Panc1 (cell line): ENCODE measurements around the gene CCL2. TPM values are rescaled to one million over a fixed set of nuclear protein-coding genes. Genes with fewer than 3 reads are reported as not detected.

ENCODE experiments used
- ATAC-seq: fragments of 200-7000 bp; cut with Tn5 transposase; 2 replicates; pipeline ENCODE4 v1.9.1; 2020; ENCODE audit warnings: mild to moderate bottlenecking, moderate library complexity
- BruUV-seq: library from RNA; stranded (reverse); fragments of 400-500 nt; replicated peaks from 2 replicates; lab custom pipeline; 2021; lab: Mats Ljungman, UMichigan
- CTCF ChIA-PET: fragments of 300-600 bp; sonication (Branson Sonifier 250); formaldehyde crosslinking; loops from one replicate; lab custom pipeline; 2022; ENCODE audit warnings: antibody characterized with exemption; lab: Charles Lee
- POLR2A ChIA-PET: fragments of 300-600 bp; sonication (Branson Sonifier 250); formaldehyde crosslinking; loops from one replicate; lab custom pipeline; 2022; ENCODE audit warnings: antibody characterized with exemption; lab: Charles Lee
- DNase-seq: peaks from one replicate; pipeline ENCODE4 v3.0.0-alpha.2; 2010; ENCODE audit warnings: low read depth, low spot score
- H3K27ac ChIP-seq: 2 replicates; pipeline ENCODE4 v1.5.1; 2011; ENCODE audit warnings: mild to moderate bottlenecking, low read length, inconsistent platforms
- H3K27me3 ChIP-seq: fragments of 200-500 bp; sonication (Bioruptor generic); 2 replicates; pipeline ENCODE4 v1.6.0; 2014; ENCODE audit warnings: low read length, inconsistent platforms; ENCODE audit not compliant: control insufficient read depth, insufficient read depth
- H3K36me3 ChIP-seq: fragments of 200-500 bp; sonication (Bioruptor generic); 2 replicates; pipeline ENCODE4 v1.5.1; 2014; ENCODE audit warnings: inconsistent platforms, mild to moderate bottlenecking, low read length, moderate library complexity; ENCODE audit not compliant: control insufficient read depth, insufficient read depth
- H3K4me1 ChIP-seq: 2 replicates; pipeline ENCODE4 v1.5.1; 2011; ENCODE audit warnings: inconsistent platforms, mild to moderate bottlenecking, low read length, moderate library complexity; ENCODE audit not compliant: control insufficient read depth, insufficient read depth
- H3K4me3 ChIP-seq, 2 experiments: 2 replicates each; pipeline ENCODE4 v1.5.1; 2011 to 2012; ENCODE audit warnings: low read depth in 2 of 2, low read length in 2 of 2, mild to moderate bottlenecking in 2 of 2, inconsistent platforms in 1 of 2, moderate library complexity in 1 of 2
- H3K9me3 ChIP-seq: fragments of 200-500 bp; sonication (Bioruptor generic); 2 replicates; pipeline ENCODE4 v1.5.1; 2014; ENCODE audit warnings: low read depth, mild to moderate bottlenecking, inconsistent platforms, low read length, moderate library complexity; ENCODE audit not compliant: control insufficient read depth, insufficient read depth
- CTCF ChIP-seq: fragments of 450-650 bp; IDR thresholded peaks from 2 replicates; pipeline ENCODE4 v1.5.1; 2017; ENCODE audit warnings: mild to moderate bottlenecking
- POLR2AphosphoS5 ChIP-seq: IDR thresholded peaks from 2 replicates; pipeline ENCODE4 v1.6.1; 2012; ENCODE audit warnings: mild to moderate bottlenecking, low read depth, low read length, moderate library complexity
- REST ChIP-seq, 2 experiments: IDR thresholded peaks; 2 replicates each; pipeline ENCODE4 v1.6.1; 2011 to 2012; ENCODE audit warnings: low read depth in 2 of 2, control low read depth in 1 of 2, low read length in 1 of 2, mild to moderate bottlenecking in 1 of 2, moderate library complexity in 1 of 2; ENCODE audit not compliant: insufficient read depth in 1 of 2
- SIN3A ChIP-seq: IDR thresholded peaks from 2 replicates; pipeline ENCODE4 v1.6.1; 2012; ENCODE audit warnings: low read depth, mild to moderate bottlenecking, low read length, moderate library complexity, borderline replicate concordance; ENCODE audit not compliant: insufficient read depth
- TCF7L2 ChIP-seq: IDR thresholded peaks from 2 replicates; pipeline ENCODE4 v1.6.1; 2011; ENCODE audit warnings: mild to moderate bottlenecking, low read depth, low read length, inconsistent platforms
- in situ Hi-C: cut with HindIII; loops from 2 replicates; pipeline ENCODE4 v1.10.0; 2016; ENCODE audit warnings: low sequenced_read_pairs, low pct_unique_long_range_greater_than_20kb
- intact Hi-C: fragments of 100-400 bp; cut with micrococcal nuclease; formaldehyde crosslinking; loops from one replicate; pipeline ENCODE4 v1.10.0; 2022; ENCODE audit not compliant: unreplicated experiment
- total RNA-seq: library from RNA; stranded (reverse); gene quantifications from one replicate; pipeline ENCODE4 v1.2.1, GENCODE V29; 2021; ENCODE audit not compliant: unreplicated experiment

CCL2 gene
- total RNA-seq, 1 experiment from 2014 or later, result 513 TPM

GRCh38 chr17:34221411-34221810, 33.7 kb upstream of the CCL2 start:
- Histone ChIP-seq H3K9me3 (no peaks in the 10 kb centered on the region), H3K36me3 (no peaks in the 10 kb centered on the region), H3K4me3 (no peak overlapping the region), H3K27me3 (no peaks in the 10 kb centered on the region), H3K4me1 (no peaks in the 10 kb centered on the region), H3K27ac (no peak overlapping the region)
- in situ Hi-C loops (no loop called here), intact Hi-C loops (no loop called here)
- ChIA-PET CTCF (no interaction called here), POLR2A (no interaction called here)
- TF ChIP-seq CTCF (no peak), REST (IDR thresholded peaks at IDR 0.05; ENCODE audit: insufficient read depth in 1 of 2, low read depth in 2 of 2, low read length in 1 of 2) (no peak), POLR2AphosphoS5 (no peak)
- no peak for ATAC-seq
- no TSS peak for BruUV-seq
- DNase-seq, result no peak

- no peaks in the 10 kb centered on the region for H3K36me3 ChIP-seq
- no peak for ATAC-seq
- no peak for DNase-seq
- no peaks in the 10 kb centered on the region for H3K4me1 ChIP-seq
- H3K9me3 ChIP-seq, result no peaks in the 10 kb centered on the region
- ChIA-PET CTCF (interaction anchor here (1.1 kb wide), 1 partner anchor 138 kb away, joined by 3 read pairs; no protein-coding TSS in a partner anchor), POLR2A (no interaction called here)
- TF ChIP-seq REST (IDR thresholded peaks at IDR 0.05; ENCODE audit: insufficient read depth in 1 of 2, low read depth in 2 of 2, low read length in 1 of 2), result no peak
- TF ChIP-seq TCF7L2, result no peak
- TF ChIP-seq CTCF, result no peak
- TF ChIP-seq SIN3A, result no peak
- no peak for TF ChIP-seq POLR2AphosphoS5
- BruUV-seq, result no TSS peak
- H3K27me3 ChIP-seq, result no peaks in the 10 kb centered on the region
- no peak overlapping the region for H3K4me3 ChIP-seq
- H3K27ac ChIP-seq, result no peak overlapping the region
- intact Hi-C loops, result no loop called here
- in situ Hi-C loops, result no loop called here
These were observed 32.2 kb upstream of the CCL2 start for GRCh38 chr17:34222722-34223497.
